ENCODE results near the gene MTOR.

MTOR gene

GRCh38 chr1:11129649-11130390 lies 132.5 kb downstream of the MTOR start:
- TF ChIP-seq CTCF (IDR thresholded peaks at IDR 0.05), result no peak
- no peaks in the 10 kb centered on the region for H3K9me3 ChIP-seq (ENCODE audit: control insufficient read depth, low read length)
- H3K4me2 ChIP-seq (ENCODE audit: low read length), result no peak overlapping the region
- no peaks in the 10 kb centered on the region for H3K4me1 ChIP-seq
- no peak overlapping the region for H3K9ac ChIP-seq
- no peak overlapping the region for H3K4me3 ChIP-seq (ENCODE audit: low read depth, low read length)
- H3K79me2 ChIP-seq, result no peaks in the 10 kb centered on the region
- no peaks in the 10 kb centered on the region for H3K36me3 ChIP-seq (ENCODE audit: control insufficient read depth, insufficient read depth, low read length)
- H2AFZ ChIP-seq, result no peak overlapping the region
- H3K27me3 ChIP-seq (ENCODE audit: control insufficient read depth, insufficient read depth, low read length), result no peaks in the 10 kb centered on the region
- H3K27ac ChIP-seq, result no peak overlapping the region

- no peaks in the 10 kb centered on the region for H3K4me1 ChIP-seq
- TF ChIP-seq CTCF (IDR thresholded peaks at IDR 0.05), result no peak
- H3K36me3 ChIP-seq (ENCODE audit: control insufficient read depth, insufficient read depth, low read length), result no peaks in the 10 kb centered on the region
- no peak overlapping the region for H3K27ac ChIP-seq
- H3K4me2 ChIP-seq (ENCODE audit: low read length), result no peak overlapping the region
- H3K79me2 ChIP-seq, result no peaks in the 10 kb centered on the region
- H3K27me3 ChIP-seq (ENCODE audit: control insufficient read depth, insufficient read depth, low read length), result no peaks in the 10 kb centered on the region
- no peaks in the 10 kb centered on the region for H3K9me3 ChIP-seq (ENCODE audit: control insufficient read depth, low read length)
- no peak overlapping the region for H3K9ac ChIP-seq
- H3K4me3 ChIP-seq (ENCODE audit: low read depth, low read length), result no peak overlapping the region
- H2AFZ ChIP-seq, result no peak overlapping the region
These were observed 135.8 kb downstream of the MTOR start for GRCh38 chr1:11126569-11126968.

- H3K4me1 ChIP-seq, result no peaks in the 10 kb centered on the region
- no peak overlapping the region for H3K4me2 ChIP-seq (ENCODE audit: low read length)
- H3K4me3 ChIP-seq (ENCODE audit: low read depth, low read length), result no peak overlapping the region
- no peaks in the 10 kb centered on the region for H3K36me3 ChIP-seq (ENCODE audit: control insufficient read depth, insufficient read depth, low read length)
- no peaks in the 10 kb centered on the region for H3K9me3 ChIP-seq (ENCODE audit: control insufficient read depth, low read length)
- H3K27ac ChIP-seq, result no peak overlapping the region
- H3K27me3 ChIP-seq (ENCODE audit: control insufficient read depth, insufficient read depth, low read length), result no peaks in the 10 kb centered on the region
- TF ChIP-seq CTCF (IDR thresholded peaks at IDR 0.05), result no peak
- H3K79me2 ChIP-seq, result no peaks in the 10 kb centered on the region
- H3K9ac ChIP-seq, result no peak overlapping the region
- H2AFZ ChIP-seq, result no peak overlapping the region
These were observed 136.4 kb downstream of the MTOR start for GRCh38 chr1:11125931-11126330.

- no peak overlapping the region for H3K27ac ChIP-seq
- TF ChIP-seq CTCF (IDR thresholded peaks at IDR 0.05), result no peak
- no peaks in the 10 kb centered on the region for H3K79me2 ChIP-seq
- no peaks in the 10 kb centered on the region for H3K4me1 ChIP-seq
- no peak overlapping the region for H3K4me3 ChIP-seq (ENCODE audit: low read depth, low read length)
- no peaks in the 10 kb centered on the region for H3K9me3 ChIP-seq (ENCODE audit: control insufficient read depth, low read length)
- no peaks in the 10 kb centered on the region for H3K36me3 ChIP-seq (ENCODE audit: control insufficient read depth, insufficient read depth, low read length)
- no peak overlapping the region for H3K4me2 ChIP-seq (ENCODE audit: low read length)
- H3K9ac ChIP-seq, result no peak overlapping the region
- no peaks in the 10 kb centered on the region for H3K27me3 ChIP-seq (ENCODE audit: control insufficient read depth, insufficient read depth, low read length)
- no peak overlapping the region for H2AFZ ChIP-seq
These were observed 137.4 kb downstream of the MTOR start for GRCh38 chr1:11124965-11125364.

GRCh38 chr1:11116318-11116717 lies 146.0 kb downstream of the MTOR start:
- H3K4me3 ChIP-seq (ENCODE audit: low read depth, low read length), result no peak overlapping the region
- no peak for TF ChIP-seq CTCF (IDR thresholded peaks at IDR 0.05)
- H3K79me2 ChIP-seq, result no peaks in the 10 kb centered on the region
- H3K9me3 ChIP-seq (ENCODE audit: control insufficient read depth, low read length), result no peaks in the 10 kb centered on the region
- no peak overlapping the region for H2AFZ ChIP-seq
- H3K36me3 ChIP-seq (ENCODE audit: control insufficient read depth, insufficient read depth, low read length), result no peaks in the 10 kb centered on the region
- no peak overlapping the region for H3K4me2 ChIP-seq (ENCODE audit: low read length)
- H3K27me3 ChIP-seq (ENCODE audit: control insufficient read depth, insufficient read depth, low read length), result no peaks in the 10 kb centered on the region
- H3K9ac ChIP-seq, result no peak overlapping the region
- no peak overlapping the region for H3K27ac ChIP-seq
- H3K4me1 ChIP-seq, result no peaks in the 10 kb centered on the region

All from parathyroid adenoma (tissue), 2 donors.